ENCODE results near the gene MSI1.
"Not testable (repeated sequence)": the region's sequence is repeated elsewhere in the genome, so short reads cannot be mapped to it uniquely, and the experiment has no call there.

The MSI1 gene

DNA sequence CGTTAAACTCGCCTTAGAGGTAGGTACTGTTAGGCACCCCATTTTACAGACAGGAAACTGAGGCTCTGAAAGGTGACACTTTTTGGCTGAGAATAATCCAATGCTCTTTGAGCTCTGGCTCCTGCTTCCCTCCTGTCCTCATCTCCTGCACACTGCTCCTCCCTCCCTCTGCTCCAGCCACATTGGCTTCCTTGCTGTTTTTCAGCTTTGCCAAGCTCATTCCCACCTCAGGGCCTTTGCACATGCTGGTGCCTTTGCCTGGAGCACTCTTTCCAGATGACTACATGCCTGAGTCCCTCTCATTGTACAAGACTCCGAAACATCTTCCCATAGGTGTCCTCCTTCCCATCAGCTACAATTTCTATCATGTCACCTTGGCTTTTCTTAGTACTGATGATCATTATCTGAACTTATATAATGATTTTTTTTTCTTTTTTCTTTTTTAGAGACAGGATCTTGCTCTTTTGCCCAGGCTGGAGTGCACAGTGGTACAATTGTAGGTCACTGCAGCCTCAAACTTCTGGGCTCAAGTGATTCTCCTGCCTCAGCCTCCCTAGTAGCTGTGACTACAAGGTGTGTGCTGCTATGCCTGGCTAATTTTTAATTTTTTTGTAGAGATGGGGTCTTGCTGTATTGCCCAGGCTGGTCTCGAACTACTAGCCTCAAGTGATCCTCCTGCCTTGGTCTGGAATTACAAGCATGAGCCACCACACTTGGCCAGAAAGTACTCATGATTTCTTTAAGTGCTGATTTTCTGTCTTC is 15.2 kb downstream of the MSI1 start:
- DNase-seq: no peak

DNA sequence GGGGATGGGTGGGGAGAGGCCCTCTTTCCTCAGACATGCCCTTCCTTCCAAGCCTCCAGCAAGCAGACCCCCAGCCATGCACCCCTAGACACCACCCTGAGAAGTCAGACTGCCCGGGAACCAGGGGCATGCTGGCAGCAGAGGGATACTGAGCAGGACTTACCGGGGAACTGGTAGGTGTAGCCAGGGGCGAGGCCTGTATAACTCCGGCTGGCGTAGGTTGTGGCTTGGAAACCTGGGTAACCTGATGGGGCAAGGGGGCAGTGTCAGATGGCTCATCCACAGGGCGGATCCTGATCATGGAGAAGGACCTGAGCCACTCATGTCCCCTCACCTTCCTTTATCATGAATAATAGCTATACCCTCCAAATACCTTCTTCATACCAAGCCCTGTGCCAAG is 15.8 kb downstream of the MSI1 start:
- DNase-seq: no peak

DNA sequence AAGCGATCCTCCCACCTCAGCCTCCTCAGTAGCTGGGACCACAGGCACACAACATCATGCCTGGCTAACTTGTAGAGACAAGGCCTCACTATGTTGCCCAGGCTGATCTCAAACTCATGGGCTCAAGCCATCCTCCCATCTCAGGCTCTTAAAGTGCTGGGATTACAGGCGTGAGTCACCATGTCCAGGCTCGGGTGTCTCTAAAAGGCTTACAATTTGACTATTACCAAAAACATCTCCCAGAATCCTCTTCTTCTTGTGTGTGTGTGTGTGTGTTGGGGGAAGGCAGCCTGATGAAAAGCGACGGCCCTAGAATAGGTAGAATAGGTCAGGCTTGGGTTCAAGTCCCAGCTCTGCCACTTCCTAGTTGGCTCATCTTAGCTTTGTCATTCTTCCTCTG is 16.8 kb downstream of the MSI1 start:
- DNase-seq: no peak

DNA sequence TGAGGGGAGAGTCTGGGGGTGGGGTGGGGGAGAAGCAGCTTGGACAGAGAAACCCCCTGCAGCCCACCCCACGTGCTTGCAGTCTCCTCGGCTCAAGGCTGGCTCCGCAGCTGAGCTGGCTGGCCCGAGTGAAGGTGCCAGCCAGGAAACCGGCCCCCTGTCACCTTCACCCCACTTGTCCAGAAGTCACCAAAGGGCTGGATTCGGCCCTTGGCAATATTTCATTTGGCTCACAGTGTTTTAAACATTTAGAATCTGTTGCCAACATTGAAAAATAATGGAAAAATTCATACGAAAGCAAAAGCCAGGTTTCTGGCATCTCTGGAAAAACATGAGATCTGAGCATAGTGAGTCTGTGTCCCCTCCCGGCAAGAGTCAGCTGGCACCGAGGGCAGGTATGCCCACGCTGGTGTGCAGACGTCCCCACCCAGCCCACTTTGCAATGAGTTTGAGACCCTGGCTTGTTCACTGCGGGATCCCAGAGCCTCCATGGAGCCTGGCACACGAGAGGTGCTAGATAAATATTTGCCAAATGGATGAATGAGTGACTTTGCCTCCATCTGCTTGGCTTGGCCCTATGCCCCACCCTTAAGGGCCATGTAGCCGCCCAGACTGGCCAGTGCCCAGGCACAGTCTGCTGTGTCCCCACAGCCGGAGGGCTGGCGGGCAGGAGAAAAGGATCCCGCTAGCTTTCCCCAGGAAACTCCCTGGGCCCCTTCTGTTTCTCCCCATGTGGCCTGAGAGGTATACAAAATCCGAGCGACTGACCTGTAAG is 18.2 kb downstream of the MSI1 start:
- DNase-seq: no peak

DNA sequence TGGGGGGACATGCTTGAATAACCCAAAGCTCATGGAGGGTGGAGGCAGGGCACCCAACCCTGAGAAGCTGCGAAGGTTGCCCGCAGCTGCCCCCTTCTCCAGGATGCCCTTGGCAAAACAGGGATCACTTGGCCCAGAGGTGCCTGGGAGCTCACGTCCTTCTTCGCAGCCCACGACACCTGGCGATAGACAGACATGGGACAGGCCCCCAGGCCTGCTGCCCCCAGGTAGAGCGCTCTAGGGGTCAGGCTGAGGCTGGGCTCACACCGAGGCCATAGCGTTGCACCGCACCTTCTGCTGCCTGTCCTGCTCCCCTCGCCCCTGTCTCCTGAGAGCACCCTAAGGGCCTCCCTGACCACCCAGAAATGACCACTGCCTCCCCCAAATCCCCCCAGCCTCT is 21.2 kb downstream of the MSI1 start:
- no peak for DNase-seq

DNA sequence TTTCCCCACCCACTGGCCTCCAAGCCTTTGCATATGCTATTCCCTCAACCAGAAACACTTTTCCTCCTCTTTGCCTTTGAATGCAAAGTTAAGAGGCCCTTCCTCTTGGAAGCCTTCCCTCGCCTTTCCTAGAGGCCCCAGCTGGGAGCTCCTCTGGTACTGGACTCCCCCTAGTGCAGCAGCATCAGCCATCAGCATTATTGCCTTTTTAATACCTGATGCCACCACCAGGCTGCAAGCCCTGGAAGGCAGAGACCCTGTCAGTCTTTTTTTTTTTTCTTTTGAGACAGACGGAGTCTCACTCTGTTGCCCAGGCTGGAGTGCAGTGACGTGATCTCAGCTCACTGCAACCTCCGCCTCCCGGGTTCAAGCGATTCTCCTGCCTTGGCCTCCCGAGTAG is 22.3 kb downstream of the MSI1 start:
- no peak for DNase-seq

DNA sequence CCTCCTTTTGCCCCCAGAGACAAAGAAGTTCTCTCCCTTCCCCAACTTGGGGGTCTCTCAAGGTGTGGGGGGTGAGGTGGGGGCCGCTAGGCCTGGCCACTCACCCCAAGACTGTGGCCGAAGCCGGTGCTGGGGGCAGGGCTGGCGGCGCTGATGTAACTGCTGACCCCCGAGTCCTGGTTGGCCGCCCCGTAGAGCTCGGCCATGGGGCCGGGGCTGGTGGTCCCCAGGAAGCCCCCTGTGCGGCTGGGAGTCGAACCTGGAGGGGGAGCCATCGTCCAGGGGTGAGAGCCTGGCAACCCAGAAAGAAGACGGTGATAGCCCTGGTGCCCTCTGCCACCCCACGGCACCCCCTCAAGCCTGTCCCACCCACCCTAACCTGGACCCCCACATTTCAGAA is 22.9 kb downstream of the MSI1 start:
- DNase-seq: no peak

DNA sequence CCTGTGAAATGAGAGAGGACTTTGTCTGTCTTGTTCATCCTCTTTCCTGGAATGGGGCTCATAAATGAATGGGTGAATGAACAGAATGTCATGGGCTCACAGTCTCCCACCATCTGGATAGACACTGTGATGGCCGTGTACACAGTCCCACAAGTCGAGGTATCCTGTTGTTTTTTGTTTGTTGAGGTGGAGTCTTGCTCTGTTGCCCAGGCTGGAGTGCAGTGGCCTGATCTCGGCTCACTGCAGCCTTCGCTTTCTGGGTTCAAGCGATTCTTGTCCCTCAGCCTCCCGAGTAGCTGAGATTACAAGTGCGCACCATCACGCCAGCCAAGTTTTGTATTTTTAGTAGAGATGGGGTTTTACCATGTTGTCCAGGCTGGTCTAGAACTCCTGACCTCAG is 25.3 kb downstream of the MSI1 start:
- no peak for DNase-seq

DNA sequence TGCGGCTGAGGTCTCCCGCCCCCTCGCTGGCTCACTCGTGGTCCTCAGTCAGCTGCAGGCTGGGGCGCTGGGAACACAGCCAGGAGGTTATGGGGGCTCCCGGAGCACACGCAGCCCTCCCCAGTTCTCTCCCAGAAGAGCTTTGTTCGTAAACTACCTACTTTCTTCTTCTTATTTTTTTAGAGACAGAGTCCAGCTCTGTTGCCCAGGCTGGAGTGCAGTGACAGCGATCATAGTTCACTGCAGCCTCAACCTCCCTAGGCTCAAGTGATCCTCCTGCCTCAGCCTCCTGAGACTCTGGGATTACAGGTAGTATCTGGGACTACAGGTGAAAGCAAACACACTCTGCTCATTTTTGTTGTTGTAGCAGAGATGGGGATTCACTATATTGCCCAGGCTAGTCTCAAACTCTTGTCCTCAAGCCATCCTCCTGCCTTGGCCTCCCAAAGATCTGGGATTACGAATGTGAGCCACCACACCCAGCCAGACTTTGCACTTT is 25.9 kb downstream of the MSI1 start:
- DNase-seq: no peak

DNA sequence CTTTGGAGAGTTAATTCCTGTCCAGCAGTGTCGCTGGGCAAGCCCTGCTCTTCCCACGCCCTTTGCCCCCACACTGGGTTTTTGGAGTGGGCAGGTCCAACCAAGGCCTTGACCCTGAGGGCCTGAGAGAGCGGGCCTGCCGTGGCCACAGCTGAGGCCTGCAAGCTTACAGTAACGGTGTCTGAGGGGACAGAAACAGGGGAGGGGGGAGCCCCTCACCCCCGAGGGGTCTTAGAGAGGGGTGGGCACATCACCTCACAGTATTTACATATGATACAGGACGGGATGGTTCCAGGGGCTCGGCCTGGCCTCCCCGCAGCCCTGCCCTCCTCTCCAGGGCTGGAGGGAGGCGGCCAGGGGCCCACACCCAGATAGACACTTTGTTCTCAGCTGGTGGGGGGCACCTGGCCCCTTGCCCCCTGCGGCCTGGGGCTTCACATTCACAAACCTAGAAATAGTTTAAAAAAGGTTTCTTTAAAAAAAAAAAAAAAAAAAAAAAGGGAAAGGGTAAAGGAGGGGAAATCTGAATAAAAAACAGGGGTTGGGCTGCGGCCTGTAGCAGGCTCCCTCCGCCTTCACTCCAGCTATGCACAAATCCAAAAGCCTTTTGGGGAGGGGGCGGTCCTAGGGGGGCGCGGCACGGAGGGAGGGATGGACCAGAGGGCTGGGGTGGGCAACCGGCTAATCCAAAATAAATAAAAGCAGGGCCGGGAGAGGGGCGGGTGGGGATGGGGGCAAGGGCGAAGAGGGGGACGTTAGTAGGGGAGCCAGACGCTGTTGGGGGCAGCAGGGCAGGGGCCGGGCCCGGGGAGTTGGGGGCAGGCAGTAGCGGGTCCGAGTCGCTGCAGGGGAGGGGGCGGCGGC is 26.6 kb downstream of the MSI1 start:
- no peak for DNase-seq

DNA sequence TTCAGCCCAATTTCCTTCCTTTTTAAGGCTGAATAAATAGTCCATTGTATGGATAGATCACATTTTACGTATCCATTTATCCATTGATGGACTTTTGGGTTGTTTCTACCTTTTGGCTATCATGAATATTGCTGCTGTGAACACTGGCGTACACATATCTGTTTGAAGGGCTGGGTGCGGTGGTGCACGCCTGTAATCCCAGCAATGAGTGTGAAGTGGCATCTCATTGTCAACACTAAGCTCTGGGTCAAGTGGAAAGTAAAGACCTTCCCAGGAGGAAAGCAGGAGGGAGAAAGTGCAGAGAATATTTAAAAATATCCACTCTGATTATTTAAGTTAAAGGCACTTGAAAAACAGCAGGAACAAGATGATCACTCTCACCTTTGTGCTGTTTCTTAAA is 29.7 kb downstream of the MSI1 start:
- no peak for DNase-seq

DNA sequence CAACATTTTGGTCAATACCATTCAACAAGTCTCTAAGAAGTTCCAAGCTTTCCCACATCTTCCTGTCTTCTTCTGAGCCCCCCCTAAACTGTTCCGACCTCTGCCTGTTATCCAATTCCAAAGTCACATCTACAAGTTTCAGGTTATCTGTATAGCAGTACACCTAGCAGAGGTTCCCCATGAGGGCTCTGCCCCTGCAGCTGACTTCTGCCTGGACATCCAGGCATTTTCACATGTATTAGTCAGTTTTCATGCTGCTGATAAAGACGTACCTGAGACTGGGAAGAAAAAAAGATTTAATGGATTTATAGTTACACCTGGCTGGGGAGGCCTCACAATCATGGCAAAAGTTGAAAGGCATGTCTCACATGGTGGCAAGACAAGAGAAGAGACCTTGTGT is 31.2 kb downstream of the MSI1 start:
- no peak for DNase-seq

DNA sequence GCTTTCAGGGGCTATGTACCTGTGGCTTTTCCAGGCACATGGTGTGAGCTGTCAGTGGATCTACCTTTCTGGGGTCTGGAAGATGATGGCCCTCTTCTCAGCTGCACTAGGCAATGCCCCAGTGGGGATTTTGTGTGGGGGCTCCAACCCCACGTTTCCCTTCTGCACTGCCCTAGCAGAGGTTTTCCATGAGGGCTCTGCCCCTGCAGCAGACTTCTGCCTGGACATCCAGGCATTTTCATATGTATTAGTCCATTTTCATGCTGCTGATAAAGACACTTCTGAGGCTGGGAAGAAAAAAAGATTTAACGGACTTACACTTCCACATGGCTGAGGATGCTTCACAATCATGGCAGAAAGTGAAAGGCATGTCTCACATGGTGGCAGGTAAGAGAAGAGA is 32.6 kb downstream of the MSI1 start:
- DNase-seq: not testable (repeated sequence)

DNA sequence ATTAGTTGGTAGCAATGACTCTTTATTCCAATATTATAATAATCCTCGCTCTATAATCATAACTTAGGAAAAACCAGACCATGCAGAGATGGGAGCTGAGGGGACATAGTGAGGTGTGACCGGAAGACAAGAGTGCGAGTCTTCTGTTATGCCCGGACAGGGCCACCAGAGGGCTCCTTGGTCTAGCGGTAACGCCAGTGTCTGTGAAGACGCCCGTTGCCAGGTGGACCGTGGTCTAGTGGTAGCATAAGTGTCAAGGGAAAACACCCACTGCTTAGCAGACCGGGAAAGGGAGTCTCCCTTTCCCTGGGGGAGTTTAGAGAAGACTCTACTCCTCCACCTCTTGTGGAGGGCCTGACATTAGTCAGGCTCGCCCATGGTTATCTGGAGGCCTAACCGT is 33.5 kb downstream of the MSI1 start:
- peak; percentile 43 for DNase-seq

DNA sequence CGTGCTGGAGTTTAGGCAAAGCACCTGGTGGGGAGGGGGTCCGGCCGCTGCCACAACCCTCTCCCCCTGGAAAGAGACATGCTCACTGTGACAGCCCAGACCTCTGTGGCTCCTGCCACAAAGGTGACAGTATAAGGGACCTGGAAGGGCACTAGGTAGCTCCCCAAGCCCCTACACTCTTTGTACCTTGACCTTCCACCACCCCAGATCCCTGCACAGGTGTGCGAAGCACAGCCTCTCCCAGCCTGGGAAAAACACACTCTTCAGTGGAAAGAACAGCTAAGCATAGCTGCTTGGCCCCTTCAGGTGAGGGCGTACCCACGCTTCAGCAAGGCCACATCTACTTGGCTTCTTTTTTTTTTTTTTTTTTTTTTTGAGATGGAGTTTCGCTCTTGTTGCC is 36.4 kb downstream of the MSI1 start:
- no peak for DNase-seq

DNA sequence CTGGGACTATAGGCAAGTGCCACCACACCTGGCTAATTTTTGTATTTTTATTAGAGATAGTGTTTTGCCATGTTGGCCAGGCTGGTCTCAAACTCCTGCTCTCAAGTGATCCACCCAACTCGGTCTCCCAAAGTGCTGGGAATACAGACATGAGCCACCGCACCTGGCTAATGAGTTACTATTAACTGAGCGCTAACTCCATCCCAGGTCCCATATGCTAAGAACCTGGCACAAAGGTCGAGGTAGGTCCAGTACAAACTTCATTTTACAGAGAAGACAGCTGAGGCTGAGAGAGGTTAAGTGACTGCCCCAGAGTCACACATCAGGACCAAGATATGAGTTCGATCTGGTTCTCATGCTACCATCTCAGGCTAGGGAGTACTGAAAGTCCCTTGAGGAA is 36.9 kb downstream of the MSI1 start:
- no peak for DNase-seq

DNA sequence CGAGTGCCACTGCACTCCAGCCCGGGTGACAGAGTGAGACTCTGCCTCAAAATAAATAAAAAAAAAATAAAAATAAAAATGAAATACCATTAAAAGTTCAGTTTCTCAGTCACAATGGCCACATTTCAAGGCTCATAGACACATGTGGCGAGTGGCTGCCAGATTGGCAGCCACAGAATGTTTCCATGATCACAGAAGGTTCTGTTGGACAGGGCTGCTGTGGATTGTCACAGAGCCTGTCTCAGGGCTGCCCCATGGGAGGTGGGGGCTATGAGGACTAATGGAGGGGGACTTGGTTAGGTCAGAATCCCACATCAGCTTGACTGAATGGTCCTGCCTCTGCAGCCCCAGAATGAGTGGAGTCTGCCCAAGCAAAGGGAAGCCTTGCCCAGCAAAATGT is 37.6 kb downstream of the MSI1 start:
- DNase-seq: no peak

DNA sequence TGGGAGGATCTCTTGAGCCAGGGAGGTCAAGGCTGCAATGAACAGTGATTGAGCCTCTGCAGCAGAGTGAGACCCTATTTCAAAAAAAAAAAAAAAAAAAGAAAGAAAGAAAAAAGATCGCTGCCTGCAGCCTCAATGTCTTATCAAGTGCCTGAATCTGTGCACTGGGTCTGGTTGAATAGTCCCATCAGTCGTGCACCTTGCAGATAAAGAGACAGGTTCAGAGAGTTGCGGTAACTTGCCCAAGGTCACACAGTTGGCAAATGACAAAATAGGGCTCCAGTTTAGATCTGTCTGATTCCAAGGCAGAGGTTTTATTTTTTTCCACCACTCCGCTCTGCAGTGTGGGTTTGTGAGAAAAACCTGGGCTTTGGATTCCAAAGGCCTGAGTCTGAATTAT is 40.7 kb downstream of the MSI1 start:
- DNase-seq: no peak

DNA sequence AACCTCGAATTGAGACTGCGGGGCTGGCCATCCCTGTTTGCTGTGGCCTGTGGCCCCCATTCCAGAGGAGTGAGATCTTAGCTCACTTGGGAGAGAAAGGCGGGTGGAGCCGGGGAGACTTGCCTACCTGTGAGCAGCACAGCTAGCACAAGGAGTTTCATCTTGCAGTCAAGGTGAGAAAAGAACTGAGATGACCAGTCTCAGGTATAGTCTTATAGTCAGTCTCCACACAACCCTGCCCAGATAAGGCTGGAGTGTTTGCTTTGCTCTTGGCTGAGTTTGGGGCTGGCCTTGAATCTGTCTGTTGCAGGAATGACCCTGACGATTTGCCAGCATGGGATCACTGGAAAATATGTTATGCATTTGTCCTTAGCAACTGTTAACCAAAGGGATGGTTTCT is 41.4 kb downstream of the MSI1 start, which contains the start of gene PLA2G1B:
Gene PLA2G1B, minus strand, starts transcription at position 187 of the 400 bp plus-strand sequence. Its CDS starts 26 bp downstream, at position 161.
- DNase-seq: no peak

DNA sequence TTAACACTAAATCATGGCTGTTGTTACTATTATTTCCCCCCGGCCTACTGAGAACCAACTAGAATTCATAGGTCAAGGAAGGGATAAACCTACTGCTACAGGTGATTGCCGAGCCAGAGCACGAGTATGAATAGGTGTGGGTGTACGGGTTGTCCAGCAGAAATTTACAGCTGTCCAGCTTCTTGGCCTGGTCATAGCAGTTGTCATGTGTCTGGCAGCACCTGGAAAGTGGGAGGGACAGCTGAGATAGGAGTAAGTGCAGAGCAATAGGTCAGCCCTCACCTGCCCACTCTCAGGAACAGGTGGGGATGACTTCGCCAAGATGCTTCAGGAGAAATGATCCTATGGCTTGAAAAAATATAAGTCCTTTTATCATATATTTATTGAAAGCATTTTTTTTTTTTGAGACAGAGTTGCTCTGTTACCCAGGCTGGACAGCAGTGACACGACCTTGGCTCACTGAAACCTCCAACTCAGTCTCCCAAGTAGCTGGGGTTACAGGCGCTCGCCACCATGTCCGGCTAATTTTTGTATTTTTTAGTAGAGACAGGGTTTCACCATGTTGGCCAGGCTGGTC is 44.0 kb downstream of the MSI1 start:
- DNase-seq: no peak

DNA sequence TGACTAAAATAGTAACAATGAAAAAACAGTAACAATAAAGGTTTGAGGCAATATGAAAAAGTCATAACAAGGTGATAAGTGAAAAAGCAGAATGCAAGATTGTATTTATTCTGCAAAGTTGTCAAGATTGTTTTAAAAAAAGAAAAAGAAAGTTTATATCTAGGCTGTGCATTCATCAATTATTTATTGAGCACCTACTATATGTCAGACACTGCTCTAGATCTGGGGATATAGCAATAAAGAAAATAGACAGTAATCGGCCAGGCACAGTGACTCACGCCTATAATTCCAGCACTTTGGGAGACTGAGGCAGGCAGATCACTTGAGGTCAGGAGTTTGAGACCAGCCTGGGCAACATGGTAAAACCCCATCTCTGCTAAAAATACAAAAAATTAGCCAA is 45.2 kb downstream of the MSI1 start:
- DNase-seq: no peak

DNA sequence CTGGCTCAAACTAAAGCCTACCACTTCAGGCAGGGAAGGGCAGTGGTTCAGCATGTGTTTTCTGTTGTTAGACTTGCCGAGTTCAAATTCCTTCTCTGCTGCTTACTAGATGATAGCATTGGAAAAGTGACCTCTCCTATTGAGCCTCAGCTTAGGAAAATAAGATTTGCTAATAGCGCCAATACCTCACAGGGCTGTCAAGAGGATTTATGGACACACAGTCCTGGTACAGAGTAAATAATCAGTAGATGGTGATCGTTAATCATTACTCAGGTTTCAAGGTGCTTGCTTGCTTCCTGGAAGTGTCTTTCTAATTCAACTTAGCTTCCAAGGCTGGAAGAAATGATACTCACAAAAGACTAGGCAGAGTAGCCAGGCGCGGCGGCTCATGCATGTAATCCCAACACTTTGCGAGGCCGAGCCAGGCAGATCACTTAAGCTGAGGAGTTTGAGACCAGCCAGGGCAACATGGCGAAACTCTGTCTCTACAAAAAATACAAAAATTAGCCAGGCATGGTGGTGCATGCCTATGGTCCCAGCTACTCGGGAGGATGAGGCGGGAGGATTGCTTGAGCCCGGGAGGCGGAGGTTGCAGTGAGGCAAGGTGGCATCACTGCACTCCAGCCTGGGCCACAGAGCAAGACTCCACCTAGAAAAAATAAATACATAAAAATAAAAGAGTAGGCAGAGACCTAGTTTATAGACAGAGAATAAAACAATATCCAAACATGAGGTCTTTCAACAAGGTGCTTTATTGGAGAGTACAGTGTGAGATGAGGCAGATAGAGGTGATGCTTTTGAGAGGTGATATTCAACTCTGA is 47.4 kb downstream of the MSI1 start:
- DNase-seq: no peak

Measured in stimulated activated CD4-positive, alpha-beta T cell treated with anti-CD3 and anti-CD28 coated beads, Interleukin-1b, Interleukin-23, amount 100 ng/mL, for 48 hours (primary cell).